ENCODE data around the gene PLEKHA8.

- no peak for TF ChIP-seq CTCF (conservative IDR thresholded peaks at IDR 0.05)
- TF ChIP-seq EZH2 (IDR thresholded peaks at IDR 0.05; ENCODE audit: low read depth) = no peak
Observed at GRCh38 chr7:30136743-30137485, 108.7 kb downstream of the PLEKHA8 start.

Measured in PC-9 (cell line).